Fibroblast of the aortic adventitia (primary cell): Measurements from ENCODE around the gene FRAS1. TPM values are rescaled to one million over a fixed set of nuclear protein-coding genes. Genes with fewer than 3 reads are reported as not detected.
"Not testable (repeated sequence)": the region's sequence is repeated elsewhere in the genome, so short reads cannot be mapped to it uniquely, and the experiment has no call there.

Experiments used
- DNase-seq: peaks from one replicate; pipeline ENCODE4 v3.0.0-alpha.2; 2010; ENCODE audit warnings: low read depth
- H3K4me3 ChIP-seq: 2 replicates; pipeline ENCODE4 v1.5.1; 2011; ENCODE audit warnings: low read depth, mild to moderate bottlenecking, control low read depth, low read length, moderate library complexity
- CTCF ChIP-seq: IDR thresholded peaks from 2 replicates; pipeline ENCODE4 v1.5.1; 2011; ENCODE audit warnings: mild to moderate bottlenecking, low read length, control low read depth, inconsistent platforms; ENCODE audit not compliant: insufficient read depth
- total RNA-seq: library from RNA; depleted of rRNA; stranded (reverse); fragments of >200 nt; gene quantifications from 2 replicates; pipeline ENCODE4 v1.2.3, GENCODE V29; 2012; ENCODE audit warnings: low replicate concordance

The FRAS1 gene
- total RNA-seq, 1 donor: 1.9 TPM

GRCh38 chr4:78083035-78083434 is 25.9 kb downstream of the FRAS1 start:
- no peak overlapping the region for H3K4me3 ChIP-seq
- TF ChIP-seq CTCF: no peak
- DNase-seq: no peak

GRCh38 chr4:78091534-78091933 is 34.4 kb downstream of the FRAS1 start:
- TF ChIP-seq CTCF: no peak
- no peak for DNase-seq
- H3K4me3 ChIP-seq: no peak overlapping the region

- H3K4me3 ChIP-seq, DNase-seq: not testable (repeated sequence)
These were observed 35.2 kb downstream of the FRAS1 start for GRCh38 chr4:78092350-78092749.

- DNase-seq: no peak
- TF ChIP-seq CTCF: no peak
- H3K4me3 ChIP-seq: no peak overlapping the region
These were observed 35.7 kb downstream of the FRAS1 start for GRCh38 chr4:78092850-78093249.

GRCh38 chr4:78095081-78095480 is 38.0 kb downstream of the FRAS1 start:
- no peak for DNase-seq
- TF ChIP-seq CTCF: no peak
- no peak overlapping the region for H3K4me3 ChIP-seq

GRCh38 chr4:78099058-78099457 is 41.9 kb downstream of the FRAS1 start:
- no peak for TF ChIP-seq CTCF
- DNase-seq: no peak
- no peak overlapping the region for H3K4me3 ChIP-seq

GRCh38 chr4:78100060-78100459 is 42.9 kb downstream of the FRAS1 start:
- TF ChIP-seq CTCF: no peak
- DNase-seq: peak; percentile 30
- H3K4me3 ChIP-seq: no peak overlapping the region
